HepG2 (cell line): ENCODE results near the gene COX10.

ENCODE experiments used
- CTCF ChIP-seq: sonication (generic); formaldehyde crosslinking; IDR thresholded peaks from 2 replicates; pipeline ENCODE4 v1.5.0; 2020; ENCODE audit warnings: mild to moderate bottlenecking, missing genetic modification reagents, moderate library complexity
- GABPA ChIP-seq, 2 experiments: IDR thresholded peaks; 2 replicates each; pipeline ENCODE4 v1.6.1; 2011 to 2016; ENCODE audit warnings: low read depth in 2 of 2, low read length in 1 of 2, missing biosample characterization in 1 of 2, missing genetic modification characterization in 1 of 2
- HES4 ChIP-seq: sonication (generic); formaldehyde crosslinking; IDR thresholded peaks from 2 replicates; pipeline ENCODE4 v1.9.0; 2021; ENCODE audit warnings: mild to moderate bottlenecking, missing genetic modification reagents, borderline replicate concordance
- POLR2AphosphoS5 ChIP-seq: IDR thresholded peaks from 2 replicates; pipeline ENCODE4 v1.6.1; 2012; ENCODE audit warnings: low read depth, low read length
- REPIN1 ChIP-seq: sonication (generic); formaldehyde crosslinking; IDR thresholded peaks from 2 replicates; pipeline ENCODE4 v1.8.0; 2022; ENCODE audit warnings: missing genetic modification reagents, low read depth, mild to moderate bottlenecking, borderline replicate concordance
- SMC3 ChIP-seq: IDR thresholded peaks from 2 replicates; pipeline ENCODE4 v1.6.1; 2011; ENCODE audit warnings: low read length, improper control_type of control experiment
- ZNF354B ChIP-seq: sonication (generic); formaldehyde crosslinking; IDR thresholded peaks from 2 replicates; pipeline ENCODE4 v1.8.0; 2022; ENCODE audit warnings: mild to moderate bottlenecking, missing genetic modification reagents

GRCh38 chr17:14197057-14197456 lies 127.8 kb downstream of the COX10 start:
- no peak for TF ChIP-seq REPIN1
- no peak for TF ChIP-seq CTCF (CRISPR knock-in tag)
- TF ChIP-seq HES4 = no peak
- TF ChIP-seq POLR2AphosphoS5 = no peak
- no peak for TF ChIP-seq SMC3
- no peak for TF ChIP-seq GABPA (IDR thresholded peaks at IDR 0.05; ENCODE audit: low read depth, low read length)
- TF ChIP-seq GABPA (CRISPR knock-in tag; IDR thresholded peaks at IDR 0.05; ENCODE audit: low read depth) = no peak
- TF ChIP-seq ZNF354B = no peak
